Measurements from ENCODE around the gene NKAPL. TPM values are rescaled to one million over a fixed set of nuclear protein-coding genes. Genes with fewer than 3 reads are reported as not detected.

Gene NKAPL
- 2.1 and 3.1 TPM in 2 replicates for total RNA-seq

GRCh38 chr6:28258877-28259777 lies at the start of gene NKAPL:
TSS of gene NKAPL (plus strand) at chr6:28259297. CDS start at chr6:28259372, 75 bp downstream.

GRCh38 chr6:28225056-28225834 lies 33.9 kb upstream of the NKAPL start, which contains the start of gene ZSCAN9:
TSS of gene ZSCAN9 (plus strand) at chr6:28225275. CDS start at chr6:28227085, 1,810 bp downstream.

GRCh38 chr6:28252009-28252975 lies 6.8 kb upstream of the NKAPL start, which contains the start of gene ZKSCAN4:
TSS of gene ZKSCAN4 (minus strand) at chr6:28252269. CDS start at chr6:28251980, 289 bp downstream.

GRCh38 chr6:28266962-28267694 lies 8.0 kb downstream of the NKAPL start, which contains the start of gene ZSCAN26:
TSS of gene ZSCAN26 (plus strand) at chr6:28267143. CDS start at chr6:28271920, 4,777 bp downstream.

GRCh38 chr6:28281288-28282064 lies 22.4 kb downstream of the NKAPL start, which contains the start of gene PGBD1:
TSS of gene PGBD1 (plus strand) at chr6:28281572. CDS start at chr6:28283814, 2,242 bp downstream.

Other genes starting within 250 kb of the NKAPL start
- gene ZNF165, start 178.7 kb upstream of the NKAPL start, total RNA-seq = 0.38 and 0.56 TPM in 2 replicates
- gene ZSCAN16, start 134.7 kb upstream of the NKAPL start, total RNA-seq = 1.5 and 3.1 TPM in 2 replicates
- 11.5 and 21.1 TPM in 2 replicates for gene ZKSCAN8, start 117.4 kb upstream of the NKAPL start, total RNA-seq
- 9.8 and 12.1 TPM in 2 replicates for gene ZSCAN9, start 34.0 kb upstream of the NKAPL start, total RNA-seq
- 4.8 and 6.2 TPM in 2 replicates for gene ZKSCAN4, start 7.0 kb upstream of the NKAPL start, total RNA-seq
- gene ZSCAN26, start 7.8 kb downstream of the NKAPL start, total RNA-seq = 12.3 and 20.6 TPM in 2 replicates
- 4.8 and 6.5 TPM in 2 replicates for gene PGBD1, start 22.3 kb downstream of the NKAPL start, total RNA-seq
- gene ZSCAN31, start 76.9 kb downstream of the NKAPL start, total RNA-seq = 9.2 and 15.8 TPM in 2 replicates
- gene ZKSCAN3, start 90.7 kb downstream of the NKAPL start, total RNA-seq = 4.2 and 5.4 TPM in 2 replicates
- gene ZSCAN12, start 140.4 kb downstream of the NKAPL start, total RNA-seq = 5.8 and 7.0 TPM in 2 replicates
- gene ZSCAN23, start 184.2 kb downstream of the NKAPL start, total RNA-seq = 1.9 and 3.9 TPM in 2 replicates

Measured in regular cardiac myocyte (primary cell).